ENCODE data around the gene FAM236A.
"Not testable (repeated sequence)": the region's sequence is repeated elsewhere in the genome, so short reads cannot be mapped to it uniquely, and the experiment has no call there.

The FAM236A gene

DNA sequence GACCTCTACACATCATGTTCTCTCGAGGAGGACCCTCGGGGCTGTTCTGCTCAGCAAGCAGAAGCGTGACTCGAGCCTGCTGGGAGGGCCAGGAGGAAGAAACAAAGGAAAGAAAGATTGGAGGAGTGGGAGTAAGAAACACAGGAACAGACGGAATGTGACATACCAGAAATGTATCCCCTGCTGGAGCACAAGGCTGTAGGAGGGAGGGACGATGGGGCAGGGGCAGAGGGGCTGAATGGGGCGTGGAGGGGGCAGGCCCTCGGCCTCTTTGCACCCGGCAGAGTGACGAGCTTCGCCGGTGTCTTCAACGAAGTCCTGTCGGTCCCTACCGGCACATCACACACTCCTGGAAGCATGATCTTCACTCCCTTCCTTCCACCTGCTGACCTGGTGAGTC lies at the start of gene FAM236A:
TSS of gene FAM236A (plus strand) at position 301 of the 400 bp plus-strand sequence. CDS start at position 358, 57 bp downstream.
- not testable (repeated sequence) for DNase-seq

DNA sequence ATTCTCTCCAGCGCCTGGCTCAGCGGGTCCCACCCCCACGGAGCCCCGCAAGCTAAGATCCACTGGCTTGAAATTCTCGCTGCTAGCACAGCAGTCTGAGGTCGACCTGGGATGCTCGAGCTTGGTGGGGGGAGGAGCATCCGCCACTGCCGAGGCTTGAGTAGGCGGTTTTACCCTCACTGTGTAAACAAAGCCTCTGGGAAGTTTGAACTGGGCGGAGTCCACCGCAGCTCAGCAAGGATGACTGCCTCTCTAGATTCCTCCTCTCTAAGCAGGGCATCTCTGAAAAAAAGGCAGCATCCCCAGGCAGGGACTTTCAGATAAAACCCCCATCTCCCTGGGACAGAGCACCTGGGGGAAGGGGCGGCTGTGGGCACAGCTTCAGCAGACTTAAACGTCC lies 48.3 kb upstream of the FAM236A start:
- DNase-seq = not testable (repeated sequence)

DNA sequence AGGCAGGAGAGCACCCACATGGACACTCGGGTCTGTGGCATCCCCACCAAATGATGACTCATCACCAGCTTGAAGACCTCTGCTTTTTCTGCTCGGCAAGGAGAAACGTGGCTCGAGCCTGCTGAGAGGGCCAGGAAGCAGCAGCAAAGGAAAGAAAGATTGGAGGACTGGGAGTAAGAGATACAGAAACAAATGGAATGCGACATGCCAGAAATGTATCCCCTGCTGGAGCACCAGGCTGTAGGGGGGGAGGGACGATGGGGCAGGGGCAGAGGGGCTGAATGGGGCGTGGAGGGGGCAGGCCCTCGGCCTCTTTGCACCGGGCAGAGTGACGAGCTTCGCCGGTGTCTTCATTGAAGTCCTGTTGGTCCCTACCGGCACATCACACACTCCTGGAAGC lies 25.7 kb upstream of the FAM236A start, which contains the start of gene FAM236C:
TSS of gene FAM236C (plus strand) at position 301 of the 400 bp plus-strand sequence. CDS start 100 bp downstream, outside the sequence.
- DNase-seq = not testable (repeated sequence)

DNA sequence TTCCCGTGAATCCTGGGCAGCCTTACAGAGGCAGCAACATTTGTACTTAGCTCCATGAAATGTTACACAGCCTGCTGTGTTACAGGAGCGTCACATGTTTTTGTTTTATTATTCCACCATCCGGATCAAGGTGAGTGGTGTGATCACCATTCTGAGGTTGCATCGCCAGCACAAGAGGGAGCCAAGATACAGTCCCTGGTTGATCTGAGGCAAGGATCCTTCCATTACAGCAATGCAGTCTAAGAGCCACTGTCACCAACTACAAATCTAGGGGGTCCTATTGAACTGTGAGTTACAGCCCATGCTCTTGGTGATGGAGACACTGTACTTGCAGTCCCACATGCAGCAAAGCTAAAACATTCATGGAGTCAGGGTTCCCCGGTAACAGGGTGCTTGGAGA lies 21.9 kb upstream of the FAM236A start:
- DNase-seq = not testable (repeated sequence)

DNA sequence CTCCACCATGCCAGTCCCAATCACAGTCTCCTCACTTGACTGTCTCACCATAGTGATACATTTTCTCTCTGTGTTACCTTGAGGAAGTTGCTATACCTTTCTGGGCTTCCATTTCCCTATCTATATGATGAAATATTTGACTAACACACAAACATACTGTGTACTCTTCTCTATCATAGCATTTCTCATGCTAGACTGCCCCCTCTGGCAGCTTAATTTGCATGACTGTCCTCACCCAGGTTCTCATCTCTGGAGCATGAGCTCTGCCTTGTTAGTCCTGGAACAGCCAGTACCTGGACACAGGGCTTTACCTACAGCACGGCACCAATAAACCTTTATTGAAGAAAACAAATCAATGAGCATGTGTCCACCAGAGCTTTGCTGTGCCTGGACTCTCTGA lies 5.7 kb upstream of the FAM236A start:
- not testable (repeated sequence) for DNase-seq

DNA sequence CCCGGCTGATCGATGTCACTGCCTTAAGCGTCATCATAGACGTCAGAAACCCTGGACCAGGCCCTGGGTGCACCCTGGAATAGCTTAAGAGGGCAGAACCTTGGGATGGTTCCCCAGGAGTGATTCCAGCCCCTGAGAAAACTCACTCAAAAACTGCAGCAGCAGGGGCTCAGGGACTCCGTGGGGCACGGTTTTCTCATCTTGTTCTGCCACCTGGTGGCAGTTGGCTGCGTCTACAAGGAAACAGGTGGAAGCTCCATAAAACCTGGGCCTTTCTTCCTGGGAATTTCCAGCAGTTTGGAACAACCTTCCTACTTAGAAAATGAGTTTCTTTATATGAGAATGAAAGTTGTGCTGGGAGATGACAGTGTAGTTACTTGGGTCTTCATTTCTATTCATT lies 1.6 kb upstream of the FAM236A start:
- DNase-seq = not testable (repeated sequence)

DNA sequence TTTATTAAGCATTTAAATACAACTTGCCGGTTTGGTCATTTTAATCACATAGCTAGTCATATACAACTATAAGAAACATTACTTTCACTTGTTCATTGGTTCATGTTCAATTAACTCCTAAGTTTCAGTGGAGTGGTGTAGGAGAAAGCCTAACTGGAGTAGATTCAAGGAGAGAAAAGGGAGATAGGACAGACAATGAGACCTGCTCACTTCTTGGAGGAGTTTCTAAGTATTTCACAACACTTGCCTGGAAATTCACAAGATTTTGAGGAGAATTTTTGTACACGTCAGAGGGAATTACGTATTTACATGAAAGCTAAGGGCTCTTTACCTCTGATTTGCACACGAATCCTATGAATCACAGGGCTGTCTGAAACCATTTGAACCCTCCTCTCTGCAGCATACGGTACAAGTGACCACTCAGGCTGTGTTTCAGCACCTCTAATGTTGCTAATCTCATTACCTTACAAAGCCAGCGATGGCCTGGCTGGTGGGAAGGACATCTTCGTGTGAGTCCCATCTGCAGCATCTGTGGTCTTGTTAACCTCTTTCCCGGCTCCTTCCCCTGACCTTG lies 1.0 kb upstream of the FAM236A start:
- not testable (repeated sequence) for DNase-seq

DNA sequence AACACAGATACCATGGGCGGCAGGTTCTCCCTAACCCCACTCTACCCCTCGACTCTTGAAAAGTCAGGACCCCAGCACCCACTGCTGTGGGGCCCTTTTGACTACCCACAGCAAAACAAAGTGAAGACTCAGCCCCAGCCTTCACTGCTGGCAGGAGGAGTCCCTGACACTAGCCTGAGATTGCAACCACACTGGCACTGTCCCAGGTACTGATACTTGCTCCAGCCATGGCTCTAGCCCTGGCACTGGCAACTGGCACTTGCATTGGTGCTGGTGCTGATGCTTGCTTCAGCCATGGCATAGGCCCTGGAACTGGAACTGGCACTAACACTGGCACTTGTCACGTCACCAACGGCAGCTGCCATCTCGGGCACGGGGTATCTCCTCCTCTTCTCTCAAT lies 4.3 kb downstream of the FAM236A start:
- DNase-seq = not testable (repeated sequence)

DNA sequence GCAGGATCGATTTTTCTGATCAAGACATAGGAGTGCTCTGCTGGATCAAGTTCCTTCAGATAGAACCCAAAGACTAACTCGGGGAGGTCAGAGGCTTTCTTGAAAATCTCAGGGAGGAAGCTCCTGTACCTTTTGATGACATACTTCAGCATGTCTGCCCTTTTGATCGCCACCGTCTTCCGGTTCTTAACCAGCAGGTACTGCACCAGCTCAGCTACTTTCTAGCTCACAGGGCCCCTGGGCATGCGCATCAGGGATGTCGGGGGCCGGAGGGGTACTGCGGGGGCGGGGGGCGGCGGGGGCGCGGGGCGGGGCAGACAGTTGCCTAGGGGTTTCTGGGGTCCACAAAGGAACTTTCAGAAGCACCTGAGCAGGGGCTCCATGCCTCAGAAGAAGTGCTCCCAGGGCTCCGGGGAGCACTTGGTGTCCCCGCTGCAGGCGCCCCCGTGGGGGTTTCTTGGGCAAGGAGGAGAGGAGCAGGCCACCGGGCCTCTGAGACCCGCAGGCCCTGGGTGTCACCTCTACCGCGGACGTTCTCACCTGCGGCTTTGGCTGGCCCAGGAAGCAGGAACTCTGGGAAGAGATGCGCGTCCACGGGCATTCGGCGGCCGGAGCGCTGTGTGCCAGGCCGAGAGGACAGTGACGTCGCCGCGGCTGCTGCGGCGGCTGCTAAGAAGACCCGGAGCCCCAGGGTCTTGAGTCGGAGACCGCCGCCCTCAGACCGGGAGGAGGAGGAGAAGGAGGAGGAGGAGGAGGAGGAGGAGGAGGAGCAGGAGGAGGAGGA lies 5.2 kb downstream of the FAM236A start:
- DNase-seq = not testable (repeated sequence)

DNA sequence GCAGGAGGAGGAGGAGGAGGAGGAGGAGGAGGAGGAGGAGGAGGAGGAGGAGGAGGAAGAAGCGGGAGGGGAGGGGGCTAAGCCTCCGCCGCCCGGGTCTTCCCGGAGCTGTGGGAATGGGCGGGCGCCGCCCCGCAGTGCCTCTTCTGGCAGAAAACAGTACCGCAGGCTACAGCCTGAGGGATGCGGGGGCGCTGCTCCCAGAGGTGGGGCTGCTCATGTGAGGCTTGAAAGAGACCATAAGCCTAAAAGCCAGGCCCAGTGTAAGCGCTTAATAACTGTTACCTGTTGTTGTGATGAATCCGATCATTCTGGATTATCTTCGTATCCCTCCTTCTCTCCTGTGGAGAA lies 5.8 kb downstream of the FAM236A start, which contains the start of gene DMRTC1:
TSS of gene DMRTC1 (minus strand) at position 19 of the 351 bp plus-strand sequence. CDS start 68,143 bp downstream, outside the sequence.
- not testable (repeated sequence) for DNase-seq

DNA sequence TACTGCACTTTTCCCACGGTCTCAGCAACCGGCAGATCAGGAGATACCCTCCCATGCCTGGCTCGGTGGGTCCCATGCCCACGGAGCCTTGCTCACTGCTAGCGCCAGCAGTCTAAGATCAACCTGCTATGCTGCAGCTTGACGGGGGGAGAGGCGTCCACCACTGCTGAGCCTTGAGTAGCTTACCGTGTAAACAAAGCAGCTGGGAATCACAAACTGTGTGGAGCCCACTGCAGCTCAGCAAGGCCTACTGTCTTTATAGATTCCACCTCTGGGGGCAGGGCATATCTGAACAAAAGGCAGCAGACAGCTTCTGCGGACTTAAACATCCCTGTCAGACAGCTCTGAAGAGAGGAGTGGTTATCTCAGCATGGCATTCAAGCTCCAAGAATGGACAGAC lies 22.0 kb downstream of the FAM236A start:
- not testable (repeated sequence) for DNase-seq

DNA sequence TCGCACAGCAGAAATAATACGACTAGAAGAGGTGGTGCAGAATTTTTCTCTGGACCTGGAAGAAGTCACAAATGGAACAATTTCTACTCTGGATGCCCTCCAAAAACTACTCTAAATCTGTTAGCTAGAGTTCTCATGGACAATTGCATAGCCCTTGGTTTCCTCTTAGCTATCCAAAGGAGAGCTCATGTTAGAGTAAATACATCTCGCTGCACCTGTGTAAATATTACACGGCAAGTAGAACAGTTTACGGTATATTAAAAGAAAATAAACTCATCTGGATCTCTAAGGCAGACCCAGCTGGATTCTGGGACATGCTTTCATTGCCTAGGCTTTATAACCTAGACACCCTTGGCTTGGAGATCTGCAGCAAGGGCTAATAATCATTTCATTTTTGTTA lies 33.9 kb downstream of the FAM236A start:
- DNase-seq = not testable (repeated sequence)

DNA sequence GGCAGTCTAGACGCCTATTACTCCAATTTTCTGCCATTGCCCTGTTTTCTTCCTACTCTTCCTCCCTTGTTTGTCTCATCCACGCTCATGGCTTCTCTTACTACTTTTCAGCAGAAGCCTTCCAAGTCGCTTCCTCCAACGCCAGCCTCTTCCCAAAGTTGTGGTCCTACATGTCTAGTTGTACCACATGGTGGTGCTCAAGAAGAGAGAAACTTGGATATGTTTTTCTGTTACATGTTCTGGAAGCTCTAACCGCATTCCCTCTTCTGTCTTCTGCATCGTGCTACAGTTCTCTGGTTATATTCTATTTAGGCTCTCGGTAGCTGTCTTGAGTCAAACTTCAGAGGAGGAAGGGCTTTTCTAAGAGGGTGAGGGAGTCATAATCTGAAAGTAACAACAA lies 36.9 kb downstream of the FAM236A start:
- DNase-seq = not testable (repeated sequence)

DNA sequence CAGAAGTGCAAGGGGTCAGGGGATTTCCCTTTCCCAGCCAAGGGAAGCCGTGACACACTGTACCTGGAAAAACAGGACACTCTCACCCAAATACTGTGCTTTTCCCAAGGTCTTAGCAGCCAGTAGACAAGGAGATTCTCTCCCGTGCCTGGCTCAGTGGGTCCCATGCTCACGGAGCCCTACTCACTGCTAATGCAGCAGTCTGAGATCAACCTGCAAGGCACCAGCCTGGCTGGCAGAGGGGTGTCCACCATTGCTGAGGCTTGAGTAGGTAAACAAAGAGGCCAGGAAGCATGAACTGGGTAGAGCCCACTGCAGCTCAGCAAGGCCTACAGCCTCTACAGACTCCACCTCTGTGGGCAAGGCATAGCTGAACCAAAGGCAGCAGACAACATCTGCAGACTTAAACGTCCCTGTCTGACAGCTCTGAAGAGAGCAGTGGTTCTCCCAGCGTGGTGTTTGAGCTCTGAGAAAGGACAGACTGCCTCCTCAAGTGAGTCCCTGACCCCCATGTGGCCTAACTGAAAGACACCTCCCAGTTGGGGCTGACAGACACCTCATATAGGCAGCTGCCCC lies 43.0 kb downstream of the FAM236A start:
- not testable (repeated sequence) for DNase-seq
